HG03571 (cell line): Measurements from ENCODE around the gene PRSS27.
"Not testable (repeated sequence)": the region's sequence is repeated elsewhere in the genome, so short reads cannot be mapped to it uniquely, and the experiment has no call there.

Experiments
- ATAC-seq: cut with Tn5 transposase; IDR thresholded peaks from one replicate; pipeline ENCODE4 v1.9.1; 2021; ENCODE audit not compliant: unreplicated experiment

Gene PRSS27

DNA sequence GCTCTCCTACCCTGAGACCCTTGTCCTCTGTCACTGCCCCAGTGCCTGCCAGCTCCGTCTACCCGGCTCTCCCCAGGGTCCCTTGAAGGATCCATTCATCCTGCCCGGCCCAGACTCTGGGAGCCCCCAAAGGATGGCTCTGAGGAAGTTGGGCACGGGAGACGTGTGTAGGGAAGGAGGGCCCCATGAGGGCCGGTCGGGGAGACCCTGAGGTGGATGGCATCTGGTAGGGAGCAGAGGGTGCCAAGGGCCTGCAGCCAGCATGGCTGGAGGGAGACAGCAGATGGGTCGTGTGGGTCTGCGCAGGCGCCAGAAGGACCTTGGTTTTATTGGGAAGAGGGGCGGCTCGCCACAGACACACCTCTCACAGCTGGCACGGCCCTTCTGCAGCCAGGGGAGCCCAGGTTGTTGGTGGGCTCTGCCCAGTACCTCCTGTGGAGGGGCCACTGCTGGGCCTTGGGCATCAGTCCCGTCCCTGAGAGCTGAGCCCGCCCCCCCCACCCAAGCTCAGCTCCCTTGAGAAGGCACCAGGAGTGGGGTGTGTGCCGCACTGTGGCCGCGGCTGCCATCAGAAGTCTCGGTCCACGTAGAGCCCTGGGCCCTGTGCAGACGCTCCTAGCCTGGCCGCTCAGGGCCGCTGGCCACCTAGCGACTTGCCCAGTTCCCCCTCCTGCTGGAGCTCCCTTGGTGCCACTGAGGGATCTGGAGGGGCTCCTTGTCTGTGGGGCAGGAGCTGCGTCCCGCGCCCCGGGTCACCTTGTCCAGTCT, 21.7 kb downstream of the PRSS27 start:
- ATAC-seq, result no peak

DNA sequence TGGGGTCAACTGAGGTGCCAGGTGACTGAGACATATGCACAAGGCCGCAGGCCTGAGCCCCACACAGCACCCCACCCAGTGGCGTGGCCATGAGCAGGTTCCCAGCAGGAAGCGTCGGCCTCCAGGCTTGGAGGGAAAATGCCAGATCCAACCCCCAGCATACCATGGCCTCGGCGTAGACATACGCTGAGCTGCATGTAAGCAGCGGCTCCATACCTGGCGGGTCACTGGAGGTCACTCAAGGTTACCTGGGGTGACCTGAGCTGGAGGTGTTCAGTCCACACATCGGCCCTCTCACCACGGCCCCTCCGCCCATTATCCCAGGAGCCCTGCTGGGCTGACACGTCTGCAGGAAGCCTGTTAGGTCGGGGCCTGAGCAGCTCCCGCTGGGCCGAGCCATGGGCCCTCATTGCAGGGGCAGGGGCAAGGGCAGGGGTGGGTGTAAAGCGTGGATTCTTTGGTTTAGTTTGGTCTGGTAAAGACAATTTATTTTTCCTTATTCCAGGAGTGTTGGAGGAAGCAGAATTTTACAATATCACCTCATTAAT, 22.5 kb downstream of the PRSS27 start:
- no peak for ATAC-seq

DNA sequence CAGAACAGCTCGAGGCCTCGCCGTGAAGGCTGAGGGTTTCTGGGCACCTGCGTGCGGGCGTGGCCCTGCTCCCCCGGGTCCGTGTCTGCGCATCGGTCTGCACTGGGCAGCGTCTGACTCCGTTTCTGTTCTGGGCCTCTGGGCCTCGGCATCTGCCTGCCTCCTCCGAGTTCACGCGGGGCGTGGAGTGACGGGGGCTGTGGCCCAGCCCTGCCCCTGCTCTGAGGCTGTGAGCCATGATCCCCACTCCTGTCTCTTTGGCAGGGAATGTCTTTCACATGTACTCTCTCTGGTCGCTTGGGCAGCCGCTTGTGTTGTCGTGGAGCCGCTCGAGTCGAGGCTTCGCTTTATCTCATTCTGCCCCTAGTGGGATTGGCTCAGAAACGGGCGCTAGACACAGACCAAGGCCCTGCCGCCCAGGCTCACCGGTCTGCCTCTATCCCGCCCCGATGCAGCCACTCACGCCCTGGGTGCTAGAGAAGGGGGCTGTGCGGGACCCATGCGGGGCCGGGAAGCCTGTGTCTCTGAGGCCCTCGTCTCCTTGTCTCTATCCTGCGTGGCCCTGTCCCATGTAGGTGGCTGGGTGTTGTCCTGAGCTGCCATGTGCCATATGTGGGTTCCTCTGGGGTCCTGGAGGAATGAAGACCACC, 23.3 kb downstream of the PRSS27 start:
- not testable (repeated sequence) for ATAC-seq

DNA sequence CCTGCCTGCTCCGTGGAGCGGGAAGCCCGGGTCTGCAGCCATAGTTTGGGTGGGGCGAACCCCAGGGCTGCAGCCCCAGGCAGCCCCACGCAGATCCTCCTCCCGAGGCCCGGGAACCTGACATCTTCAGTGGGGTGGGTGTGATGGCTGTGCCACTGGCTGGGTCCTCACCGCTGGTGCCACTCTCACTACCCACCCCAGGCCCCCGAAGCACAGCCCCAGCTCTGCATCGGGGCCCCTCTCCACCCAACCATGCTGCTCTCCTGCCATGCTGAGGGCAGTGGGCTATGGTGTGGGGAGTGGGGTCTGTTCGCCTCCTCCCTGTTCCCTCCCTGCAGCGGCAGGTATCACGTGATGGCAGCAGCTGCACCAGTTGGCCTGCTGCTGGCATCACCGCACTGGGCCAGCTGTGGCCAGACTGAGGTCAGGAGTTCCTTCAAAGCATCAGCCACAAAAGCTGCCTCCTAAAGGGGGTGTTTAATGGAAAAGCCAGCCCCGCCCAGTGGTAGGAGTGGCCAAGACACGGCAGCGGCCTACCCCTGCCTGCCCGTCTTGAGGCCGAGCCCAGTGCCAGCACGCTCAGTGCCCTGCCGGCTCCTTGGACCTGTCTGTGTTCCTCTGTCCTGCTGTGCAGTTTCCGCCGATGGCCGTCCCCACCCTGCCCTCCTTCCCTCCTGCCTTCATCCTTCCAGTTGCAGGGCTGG, 26.9 kb downstream of the PRSS27 start:
- ATAC-seq, result no peak

DNA sequence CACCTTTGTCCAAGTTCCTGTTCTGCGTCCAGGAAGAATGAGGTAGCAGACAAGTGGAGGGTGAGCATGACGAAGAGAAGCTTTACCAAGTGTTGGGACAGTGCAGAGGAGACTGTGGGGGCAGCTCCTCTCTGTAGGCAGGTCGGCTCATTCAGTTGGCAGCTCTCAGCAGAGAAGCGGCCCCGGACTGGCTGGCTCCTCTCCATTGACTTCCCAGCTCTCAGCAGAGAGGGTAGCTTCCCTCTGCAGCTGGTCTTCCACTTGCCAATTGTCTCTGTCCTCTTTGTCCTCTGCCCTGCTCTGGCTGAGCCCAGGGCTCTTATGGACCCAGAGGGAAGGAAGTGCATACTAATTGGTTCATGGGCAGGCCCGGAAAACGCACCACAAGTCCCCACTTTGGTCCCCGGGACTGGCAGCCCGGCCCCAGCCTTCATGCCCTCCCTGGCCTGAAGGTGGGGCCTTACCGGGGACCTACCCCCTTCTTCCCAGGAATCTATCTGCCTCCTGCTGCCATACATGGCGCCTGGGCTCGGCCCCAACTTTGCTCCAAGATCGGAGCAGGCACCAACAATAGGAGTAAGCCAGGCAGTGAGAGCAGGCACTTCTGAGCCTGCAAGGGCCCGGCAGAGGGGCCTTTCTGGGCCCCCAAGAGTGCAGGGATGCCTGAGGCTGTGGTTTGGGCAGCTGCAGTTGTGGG, 27.6 kb downstream of the PRSS27 start:
- no peak for ATAC-seq

DNA sequence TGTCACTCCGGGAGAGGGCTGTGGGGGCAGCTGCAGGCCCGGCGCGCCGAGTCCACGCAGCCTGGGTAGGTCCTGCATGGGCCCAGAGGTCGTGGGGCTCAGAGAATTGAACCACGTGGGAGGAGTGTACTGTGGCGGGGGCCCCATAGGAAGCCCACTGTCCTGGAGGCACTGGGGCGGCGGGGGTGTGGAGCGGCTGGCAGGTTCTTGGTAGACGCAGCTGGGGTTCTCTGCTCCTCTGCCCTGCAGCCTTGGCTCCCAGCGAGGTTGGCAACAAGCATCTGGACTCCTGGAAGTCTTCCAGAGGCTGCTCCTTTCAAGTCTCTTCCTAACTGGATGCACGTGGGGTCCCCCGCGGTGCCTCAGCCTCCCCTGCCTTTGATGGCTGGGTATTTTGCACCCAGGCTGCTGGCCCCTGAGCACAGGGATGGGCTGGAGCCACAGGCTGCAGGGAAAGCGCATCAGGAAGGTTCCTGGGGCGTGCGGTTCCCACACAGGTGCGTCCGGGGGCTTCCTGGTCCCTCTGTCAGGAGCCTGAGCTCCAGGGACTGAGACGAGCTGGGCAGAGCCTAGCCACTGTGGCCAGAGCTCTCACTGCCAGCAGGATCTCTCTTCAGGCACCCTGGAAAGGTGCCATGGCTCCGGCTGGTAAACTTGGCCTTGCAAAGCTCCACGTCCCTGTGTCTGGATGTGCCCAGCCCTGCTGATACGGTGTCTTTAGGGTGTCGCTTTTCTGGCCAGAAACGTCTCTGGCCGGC, 28.4 kb downstream of the PRSS27 start:
- no peak for ATAC-seq

DNA sequence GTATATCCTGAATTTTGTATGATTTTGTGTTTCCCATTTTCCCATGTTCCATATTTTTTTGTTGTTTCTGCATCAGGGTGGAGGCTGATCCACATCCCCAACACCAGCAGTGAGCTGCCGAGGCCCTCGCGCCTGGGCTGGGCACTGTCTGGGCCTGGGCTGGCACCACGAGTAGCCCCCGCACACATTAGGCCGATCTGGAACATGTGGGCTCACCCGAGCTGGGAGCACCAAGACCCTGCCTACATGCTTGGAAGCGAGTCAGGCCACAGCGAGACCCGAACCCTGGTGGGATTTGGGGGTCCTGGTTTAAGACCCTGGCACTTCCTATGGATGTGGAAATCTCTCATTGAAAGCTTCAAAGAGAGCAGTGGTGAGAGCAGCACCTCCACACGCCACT, 29.2 kb downstream of the PRSS27 start:
- no peak for ATAC-seq

DNA sequence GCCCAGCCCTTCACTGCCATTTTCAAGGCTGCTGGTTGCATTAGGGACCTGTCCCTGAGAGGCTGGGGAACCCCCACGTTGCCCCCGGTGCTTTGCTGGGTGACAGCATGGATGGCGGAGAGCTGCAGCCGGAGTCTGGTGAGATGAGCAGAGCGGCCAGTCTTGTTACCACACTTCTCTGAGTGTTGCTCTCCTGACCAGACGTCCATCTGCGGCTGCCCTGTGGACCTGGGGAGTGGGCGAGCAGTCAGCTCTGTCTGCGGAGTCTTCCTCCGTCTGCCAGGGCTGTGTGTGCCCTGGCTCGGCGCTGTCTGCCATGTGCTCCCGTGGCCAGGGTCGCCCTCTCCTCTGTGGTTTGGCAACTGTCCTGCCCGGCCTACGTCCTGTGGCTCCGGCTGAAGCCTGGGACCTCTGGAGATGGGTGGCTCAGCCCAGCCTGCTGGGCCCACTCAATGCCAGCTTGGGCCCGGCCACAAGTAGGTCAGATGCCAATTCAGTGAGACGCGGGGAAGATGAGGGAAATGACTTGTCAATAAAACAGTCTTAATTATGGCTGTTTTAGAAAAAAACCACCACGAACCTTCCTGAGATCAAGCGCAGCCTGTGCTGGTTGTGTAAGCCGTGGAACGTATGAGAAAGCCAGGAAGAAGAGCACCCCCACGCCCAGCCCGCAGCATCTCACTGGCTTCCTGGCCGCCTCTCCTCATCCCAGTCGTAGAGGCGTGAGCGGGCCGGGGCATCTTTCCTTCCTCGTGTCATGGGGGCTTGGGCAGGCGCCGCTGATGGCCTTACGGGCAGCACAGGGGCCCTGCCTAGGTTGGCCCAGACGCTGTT, 29.8 kb downstream of the PRSS27 start:
- no peak for ATAC-seq

DNA sequence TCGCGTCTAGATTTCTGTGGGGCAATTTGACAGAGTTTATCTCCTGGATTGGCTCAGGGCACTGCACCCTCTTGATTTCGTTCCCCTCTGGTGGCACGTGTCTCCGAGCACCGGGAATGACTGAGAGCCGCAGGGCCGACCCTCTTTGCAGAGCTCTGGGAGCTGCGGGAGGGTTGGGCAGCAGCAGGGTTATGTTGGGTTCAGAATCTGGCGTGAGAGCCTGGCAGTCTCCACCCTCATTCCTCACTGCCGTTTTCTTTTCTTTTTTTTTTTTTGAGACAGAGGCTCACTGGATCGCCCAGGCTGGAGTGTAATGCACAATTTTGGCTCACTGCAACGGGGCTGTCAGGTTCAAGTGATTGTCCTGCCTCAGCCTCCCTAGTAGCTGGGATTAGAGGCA, 30.6 kb downstream of the PRSS27 start:
- not testable (repeated sequence) for ATAC-seq

DNA sequence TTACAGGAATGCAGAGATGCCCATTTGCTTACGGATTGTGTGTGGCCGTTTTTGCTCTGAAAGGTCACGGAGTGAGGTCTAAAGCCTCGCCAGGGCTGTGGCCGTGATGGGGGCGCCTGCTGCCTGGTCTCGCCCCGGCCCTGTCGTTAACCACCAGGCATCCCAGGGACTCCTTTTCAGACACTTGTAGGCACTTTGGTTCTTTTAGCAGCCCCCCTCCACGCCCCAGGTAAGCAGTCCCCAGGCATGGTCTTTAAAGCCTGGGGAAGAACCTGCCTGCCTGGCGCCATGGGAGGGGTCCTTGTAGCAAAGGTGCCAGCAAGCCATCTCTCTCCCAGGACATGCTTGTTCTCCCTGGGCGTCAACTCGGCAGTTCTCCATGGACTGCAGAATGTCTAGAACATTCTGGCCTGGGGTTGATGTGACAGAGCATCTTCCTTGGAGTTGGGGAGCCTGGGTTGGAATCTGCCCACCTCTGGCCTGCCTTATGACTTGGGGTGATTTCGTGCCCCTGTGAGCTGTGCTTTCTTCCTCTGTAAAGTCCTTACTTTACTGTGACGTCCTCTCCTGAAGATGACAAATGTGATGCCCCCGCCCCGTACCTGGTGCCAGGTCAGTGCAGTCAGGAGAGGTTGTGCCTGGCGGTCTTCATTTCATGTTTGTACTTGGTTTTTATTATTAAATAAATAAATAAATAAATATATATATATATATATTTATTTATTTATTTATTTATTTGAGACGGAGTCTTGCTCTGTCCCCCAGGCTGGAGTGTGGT, 32.3 kb downstream of the PRSS27 start:
- no peak for ATAC-seq

DNA sequence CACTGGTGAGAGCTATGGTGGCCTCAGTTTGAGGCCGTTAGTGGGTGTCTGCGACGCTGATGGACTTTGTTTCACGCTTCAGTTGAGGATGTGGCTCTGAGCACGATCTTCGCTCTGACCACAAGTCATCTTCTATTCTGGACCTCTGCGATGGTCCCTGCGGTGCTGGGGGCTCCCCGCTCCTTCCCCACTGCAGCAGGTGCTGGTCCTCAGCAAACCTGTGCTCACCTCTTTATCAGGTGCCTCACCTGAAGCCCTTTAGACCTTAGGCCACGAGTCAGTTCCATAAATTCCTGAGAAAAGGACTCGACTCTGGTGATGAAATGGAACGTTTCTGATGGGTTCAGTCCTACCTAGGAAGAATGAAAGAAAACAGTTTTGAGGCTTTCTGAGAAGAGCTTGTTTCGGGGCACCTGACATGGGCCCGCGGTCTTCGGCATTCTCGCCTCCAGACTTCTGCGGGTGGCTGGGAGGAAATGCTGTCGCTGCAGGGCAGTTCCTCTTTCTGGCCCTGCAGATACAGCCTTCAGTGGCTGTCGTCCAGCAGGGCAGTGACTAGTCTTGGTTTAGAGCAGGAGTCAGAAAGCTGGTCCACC, 33.0 kb downstream of the PRSS27 start:
- no peak for ATAC-seq

DNA sequence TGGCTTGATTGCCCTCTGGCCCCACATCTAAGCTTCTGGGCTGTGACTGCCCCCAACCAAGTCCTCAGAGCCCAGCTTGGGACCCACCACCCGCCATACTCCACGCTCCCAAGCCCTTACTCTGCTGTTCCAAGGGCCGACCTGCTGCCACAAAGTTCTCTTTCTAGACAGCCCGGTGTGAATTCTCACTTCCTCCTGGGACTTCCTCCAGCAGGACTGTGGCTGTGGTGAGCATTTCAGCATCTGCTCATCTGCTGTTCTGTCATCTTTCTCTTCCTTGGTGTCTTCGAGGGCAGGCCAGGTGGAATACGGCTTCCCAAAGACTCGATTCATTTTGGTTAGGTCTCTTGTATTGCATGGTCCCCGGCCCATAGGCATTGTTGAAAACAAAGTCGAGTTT, 33.9 kb downstream of the PRSS27 start:
- not testable (repeated sequence) for ATAC-seq

DNA sequence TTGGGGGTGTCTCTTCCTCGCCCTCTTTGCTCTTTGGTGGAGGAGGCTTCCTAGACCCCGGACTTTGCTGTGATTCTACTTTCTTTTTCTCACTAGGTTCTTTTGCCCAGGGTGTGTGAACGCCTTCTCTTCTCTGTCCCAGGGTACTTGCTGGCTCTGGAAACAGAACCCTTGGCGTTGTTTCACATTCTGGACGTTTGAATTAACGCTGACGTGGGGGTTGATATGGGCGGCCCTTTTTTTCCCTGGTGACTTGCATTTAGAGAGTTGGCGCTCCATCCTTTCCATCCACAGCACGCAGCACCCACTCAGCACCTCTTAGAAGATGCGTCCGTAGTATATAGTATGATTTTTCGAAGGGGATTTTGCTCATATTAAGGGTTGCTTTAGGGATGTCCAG, 37.0 kb downstream of the PRSS27 start:
- not testable (repeated sequence) for ATAC-seq

DNA sequence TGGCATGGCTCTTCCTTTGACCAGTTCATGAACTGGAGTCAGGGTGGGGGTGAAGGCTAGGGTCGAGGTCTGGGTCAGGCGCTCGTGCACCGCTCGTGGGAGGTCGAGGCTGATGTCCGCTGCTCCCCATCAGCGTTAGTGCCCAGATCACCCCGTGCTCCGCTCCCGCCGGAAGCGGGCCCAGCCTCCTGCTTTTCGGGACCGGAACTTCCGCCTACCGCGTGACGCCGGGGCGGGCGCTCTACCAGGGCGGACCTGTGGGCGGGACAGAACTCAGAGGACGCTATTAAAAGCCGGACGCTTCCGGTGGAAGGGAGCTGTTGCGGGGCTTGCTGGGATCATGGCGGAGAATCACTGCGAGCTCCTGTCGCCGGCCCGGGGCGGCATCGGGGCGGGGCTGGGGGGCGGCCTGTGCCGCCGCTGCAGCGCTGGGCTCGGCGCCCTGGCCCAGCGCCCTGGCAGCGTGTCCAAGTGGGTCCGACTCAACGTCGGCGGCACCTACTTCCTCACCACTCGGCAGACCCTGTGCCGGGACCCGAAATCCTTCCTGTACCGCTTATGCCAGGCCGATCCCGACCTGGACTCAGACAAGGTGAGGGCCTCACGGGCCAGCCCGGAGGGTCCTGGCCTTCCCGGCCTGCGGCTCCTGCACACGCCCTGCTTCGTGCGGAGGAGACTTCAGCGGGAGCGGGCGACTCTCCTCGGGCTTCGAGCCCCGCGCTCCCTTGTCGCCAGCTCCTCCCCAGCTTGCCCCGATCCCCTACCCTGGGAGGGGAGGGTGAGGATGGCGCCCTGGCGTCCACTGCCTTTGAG, 37.6 kb downstream of the PRSS27 start, which contains the start of gene KCTD5:
Gene KCTD5, plus strand, starts transcription at position 315 of the 813 bp plus-strand sequence. Its CDS starts 26 bp downstream, at position 341.
- peak; percentile 61 for ATAC-seq

DNA sequence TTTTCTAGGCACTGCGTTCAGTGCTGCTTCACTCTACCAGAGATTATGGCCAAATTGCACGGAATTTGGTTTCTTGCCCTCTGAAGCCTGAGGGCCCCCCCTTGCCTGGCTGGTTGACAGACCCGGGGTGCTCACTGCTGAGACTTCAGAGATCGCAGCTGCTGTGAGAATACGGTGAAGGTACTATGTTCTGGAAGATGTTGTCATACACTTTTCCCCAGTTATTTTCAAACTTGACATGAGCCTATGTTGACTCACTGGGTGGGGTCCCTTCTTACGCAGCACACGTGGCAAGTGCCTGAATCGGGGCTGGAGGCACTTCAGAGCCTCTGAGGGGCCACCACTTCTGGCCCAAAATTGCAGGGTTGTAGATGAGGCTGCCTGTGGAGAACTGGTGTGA, 39.7 kb downstream of the PRSS27 start:
- not testable (repeated sequence) for ATAC-seq

DNA sequence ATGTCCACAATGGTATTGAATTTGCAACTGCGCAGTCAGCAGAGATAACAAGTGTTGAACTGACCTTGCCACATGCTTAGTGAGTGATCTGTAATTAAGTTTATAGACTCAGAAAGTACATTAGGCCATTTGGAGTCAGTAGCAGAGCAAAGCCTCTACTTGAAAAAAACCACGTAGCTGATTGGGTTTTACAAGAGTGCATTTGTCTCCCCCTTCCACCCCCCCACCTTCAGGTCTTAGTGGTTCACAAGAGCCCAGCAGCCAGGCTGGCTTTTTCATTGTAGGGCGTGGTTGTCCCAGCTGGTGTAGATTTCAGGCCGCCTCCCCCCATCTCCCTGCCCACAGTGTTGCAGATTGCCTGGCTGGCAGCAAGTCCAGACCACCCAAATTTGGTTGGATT, 40.1 kb downstream of the PRSS27 start:
- not testable (repeated sequence) for ATAC-seq

DNA sequence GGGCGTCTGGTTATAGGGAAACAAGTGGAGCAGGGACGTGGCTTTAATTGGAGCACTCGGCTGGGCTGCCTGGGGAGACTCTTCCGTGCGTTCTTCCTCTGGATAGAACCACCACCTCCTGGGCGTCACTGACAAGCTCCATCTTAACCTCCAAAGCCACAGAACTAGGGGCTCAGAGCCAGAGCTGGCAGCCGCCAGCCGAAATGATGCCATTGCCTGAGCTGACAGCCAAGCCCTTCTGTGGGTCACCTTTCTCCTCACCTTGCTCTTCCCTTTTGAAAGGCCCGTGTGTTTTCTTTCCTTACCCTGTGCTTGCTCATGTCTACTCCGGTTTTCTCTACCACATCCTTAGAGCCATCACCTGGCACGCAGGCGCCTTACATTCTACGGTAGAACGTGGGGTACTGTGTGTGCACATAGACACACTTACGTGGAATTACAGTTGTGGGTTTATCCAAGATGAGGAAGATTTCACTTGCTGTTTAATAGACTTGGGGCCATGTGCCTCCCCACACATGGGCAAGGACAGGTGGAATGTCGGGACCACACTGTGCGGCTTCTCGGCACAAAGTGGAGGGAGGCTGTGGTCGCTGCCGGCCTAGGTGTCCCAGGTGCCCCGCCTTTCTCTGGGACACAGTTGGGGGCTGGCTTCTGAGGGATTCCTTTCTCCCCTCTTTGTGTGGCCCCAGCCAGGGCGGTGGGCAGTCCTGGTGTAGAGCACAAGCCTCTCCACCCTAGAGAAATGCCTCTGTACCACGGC, 41.6 kb downstream of the PRSS27 start:
- ATAC-seq, result not testable (repeated sequence)
